ENCODE measurements around the gene GTF2E1.
"Not testable (repeated sequence)": the region's sequence is repeated elsewhere in the genome, so short reads cannot be mapped to it uniquely, and the experiment has no call there.

The GTF2E1 gene

GRCh38 chr3:120742198-120742848 lies at the start of gene GTF2E1, which contains the start of gene RABL3:
TSS of gene GTF2E1 (plus strand) at chr3:120742744. CDS start at chr3:120750553, 7,809 bp downstream.
TSS of gene RABL3 (minus strand) at chr3:120742516. CDS start at chr3:120742507, 9 bp downstream.
- DNase-seq: peak; percentile 100

- peak; percentile 47 for DNase-seq
These were observed 48.9 kb upstream of the GTF2E1 start for GRCh38 chr3:120693439-120694171.

DNA sequence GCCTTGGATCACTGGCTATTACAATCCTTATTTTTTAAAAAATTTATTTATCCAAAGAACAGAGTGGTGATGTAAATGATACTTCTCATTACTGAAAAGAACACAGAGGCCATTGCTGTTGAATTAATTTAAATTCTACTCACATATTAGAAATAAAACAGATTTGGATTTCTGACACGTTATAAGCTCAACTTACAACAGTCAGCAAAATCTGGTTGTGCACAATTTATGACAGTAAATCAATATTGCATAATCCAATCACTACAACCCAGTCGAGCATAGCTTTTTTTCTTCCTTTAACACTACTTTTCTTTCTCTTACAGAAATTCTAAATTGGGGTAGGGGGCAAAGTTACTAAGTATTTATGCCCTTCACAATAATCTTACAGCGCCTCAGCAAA lies 43.2 kb upstream of the GTF2E1 start:
- DNase-seq: no peak

DNA sequence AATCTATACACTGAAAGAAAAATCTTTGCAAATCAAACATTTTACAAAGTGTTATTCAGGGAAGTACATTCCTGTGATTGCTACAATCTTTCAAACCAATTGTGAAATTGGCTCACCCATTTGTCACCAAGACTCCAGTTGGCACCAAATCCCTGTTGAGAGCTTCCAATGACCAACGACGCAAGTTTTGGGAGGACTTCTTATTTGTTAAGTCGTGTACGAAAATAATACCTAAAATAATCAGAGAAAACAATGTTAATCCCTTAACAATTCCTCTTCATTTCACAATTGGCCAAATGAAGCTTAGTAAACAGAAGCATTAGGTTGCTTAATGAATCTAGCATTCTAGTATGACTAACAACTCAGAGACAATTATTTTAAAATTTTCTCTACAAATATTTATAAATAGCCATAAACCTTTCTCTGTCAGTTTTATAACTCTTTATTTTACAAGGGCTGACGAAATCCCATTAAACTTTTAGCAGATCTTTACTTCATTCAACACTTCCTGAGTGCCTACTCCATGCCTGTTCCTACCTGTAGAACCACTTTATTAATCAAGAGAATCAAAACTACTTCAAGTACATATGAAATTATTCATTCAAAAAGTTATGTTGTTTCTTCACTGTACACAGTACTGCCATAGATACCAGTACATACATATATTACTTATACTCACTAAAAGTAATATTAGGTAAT lies 36.5 kb upstream of the GTF2E1 start:
- no peak for DNase-seq

- no peak for DNase-seq
These were observed 35.6 kb upstream of the GTF2E1 start for GRCh38 chr3:120706950-120707349.

GRCh38 chr3:120708408-120708807 lies 34.1 kb upstream of the GTF2E1 start:
- no peak for DNase-seq

GRCh38 chr3:120710369-120710768 lies 32.2 kb upstream of the GTF2E1 start:
- DNase-seq: no peak

- DNase-seq: no peak
These were observed 29.3 kb upstream of the GTF2E1 start for GRCh38 chr3:120713262-120713661.

DNA sequence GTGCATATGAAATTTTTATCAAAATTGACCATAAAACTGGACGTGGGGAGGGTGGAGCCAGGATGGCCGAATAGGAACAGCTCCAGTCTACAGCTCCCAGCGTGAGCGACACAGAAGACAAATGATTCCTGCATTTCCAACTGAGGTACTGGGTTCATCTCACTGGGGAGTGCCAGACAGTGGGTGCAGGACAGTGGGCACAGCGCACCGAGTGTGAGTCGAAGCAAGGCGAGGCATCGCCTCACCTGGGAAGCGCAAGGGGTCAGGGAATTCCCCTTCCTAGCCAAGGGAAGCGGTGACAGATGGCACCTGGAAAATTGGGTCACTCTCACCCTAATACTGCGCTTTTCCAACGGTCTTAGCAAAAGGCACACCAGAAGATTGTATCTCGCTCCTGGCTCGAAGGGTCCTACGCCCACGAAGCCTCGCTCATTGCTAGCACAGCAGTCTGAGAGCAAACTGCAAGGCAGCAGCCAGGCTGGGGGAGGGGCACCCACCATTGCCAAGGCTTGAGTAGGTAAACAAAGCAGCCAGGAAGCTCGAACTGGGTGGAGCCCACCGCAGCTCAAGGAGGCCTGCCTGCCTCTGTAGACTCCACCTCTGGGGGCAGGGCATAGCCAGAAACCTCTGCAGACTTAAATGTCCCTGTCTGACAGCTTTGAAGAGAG lies 23.2 kb upstream of the GTF2E1 start:
- not testable (repeated sequence) for DNase-seq

- DNase-seq: no peak
These were observed 15.8 kb upstream of the GTF2E1 start for GRCh38 chr3:120726791-120727190.

GRCh38 chr3:120730576-120731542 lies 11.7 kb upstream of the GTF2E1 start:
- no peak for DNase-seq

GRCh38 chr3:120738006-120738405 lies 4.5 kb upstream of the GTF2E1 start:
- DNase-seq: not testable (repeated sequence)

GRCh38 chr3:120741320-120741719 lies 1.2 kb upstream of the GTF2E1 start:
- DNase-seq: no peak

DNA sequence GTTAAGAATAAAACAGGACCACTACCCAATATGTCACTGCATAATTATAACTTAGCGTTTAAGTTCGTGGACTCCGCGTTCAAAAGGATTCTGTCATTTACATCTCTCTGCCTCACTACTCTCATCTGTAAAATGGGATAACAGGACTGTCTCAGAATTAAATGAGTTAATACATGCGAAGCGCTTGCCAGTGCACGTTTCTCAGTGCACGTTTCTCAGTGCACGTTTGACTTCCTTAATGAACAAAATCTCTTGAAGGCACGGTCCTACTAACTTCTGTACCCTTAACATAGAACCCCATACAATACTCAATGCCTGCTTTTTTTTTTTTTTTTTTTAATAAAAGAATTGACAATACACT lies 727 bp upstream of the GTF2E1 start:
- peak; percentile 49 for DNase-seq

GRCh38 chr3:120742849-120743365 lies 363 bp downstream of the GTF2E1 start:
- no peak for DNase-seq

- no peak for DNase-seq
These were observed 1.1 kb downstream of the GTF2E1 start for GRCh38 chr3:120743556-120744195.

GRCh38 chr3:120745466-120745865 lies 2.9 kb downstream of the GTF2E1 start:
- DNase-seq: no peak

- DNase-seq: no peak
These were observed 7.3 kb downstream of the GTF2E1 start for GRCh38 chr3:120749843-120750242.

DNA sequence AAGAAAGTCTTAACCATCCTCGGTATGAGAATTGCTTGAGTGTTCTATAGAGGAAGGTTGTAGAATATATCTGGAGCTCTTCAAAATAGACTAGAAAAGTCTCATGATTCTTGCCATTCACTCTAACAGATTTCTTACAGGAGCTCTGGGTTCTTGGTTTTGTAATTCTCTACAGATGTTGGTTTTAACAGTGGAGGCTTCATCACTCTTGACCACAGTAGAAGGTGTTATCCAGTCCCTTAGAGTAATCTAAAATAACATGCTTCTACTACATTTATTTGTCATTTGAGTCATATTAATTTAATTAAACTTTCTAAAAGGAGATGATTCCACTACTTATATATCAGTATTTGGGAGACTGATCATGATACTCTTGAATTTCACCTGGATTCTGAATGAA lies 9.7 kb downstream of the GTF2E1 start:
- no peak for DNase-seq

DNA sequence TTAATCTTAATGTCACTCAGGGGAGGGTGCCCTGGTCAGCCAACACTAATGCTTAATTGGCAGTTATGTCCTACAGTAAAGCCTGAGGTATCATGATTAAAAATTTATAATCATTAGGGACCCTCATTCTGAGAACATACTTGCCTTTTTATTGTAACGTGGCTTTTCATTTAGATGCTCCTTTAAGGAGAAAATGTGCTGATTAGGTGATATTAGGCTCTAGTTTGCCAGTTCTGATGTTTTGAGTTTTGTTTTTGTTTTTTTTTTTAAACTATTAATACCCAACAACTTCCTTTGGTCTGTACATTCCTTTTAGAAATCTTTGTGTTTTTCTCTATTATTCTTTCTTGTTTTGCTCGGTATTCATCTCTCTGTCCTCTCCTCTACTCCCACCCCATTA lies 10.3 kb downstream of the GTF2E1 start:
- DNase-seq: no peak

DNA sequence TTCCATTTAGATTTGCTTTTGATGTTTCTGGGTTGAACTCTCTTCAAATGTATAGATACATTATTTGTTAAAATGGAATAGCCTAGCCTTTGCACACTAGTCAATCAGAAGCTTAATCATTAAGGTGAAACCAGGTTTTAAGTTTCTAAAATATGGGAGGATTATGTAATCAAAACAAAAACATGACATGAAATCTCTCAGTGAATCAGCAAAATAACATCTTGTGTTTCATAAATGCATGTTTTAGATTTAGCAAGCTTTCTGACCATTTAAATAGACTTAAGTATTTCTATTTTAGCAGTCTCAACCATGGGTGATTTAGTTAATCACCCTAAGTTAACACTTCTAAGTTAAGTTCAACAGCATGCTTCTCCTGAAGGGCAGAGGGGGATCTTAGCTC lies 11.3 kb downstream of the GTF2E1 start:
- DNase-seq: no peak
